Activated naive CD8-positive, alpha-beta T cell treated with anti-CD3 and anti-CD28 coated beads for 36 hours (primary cell): ENCODE measurements around the gene NCKAP5. TPM values are rescaled to one million over a fixed set of nuclear protein-coding genes. Genes with fewer than 3 reads are reported as not detected.

ENCODE experiments used
- DNase-seq: peaks from one replicate; pipeline ENCODE4 v3.0.0; 2021
- H3K27ac Mint-ChIP-seq: one replicate; pipeline ENCODE4 v1.8.0; 2022; ENCODE audit warnings: mild to moderate bottlenecking, moderate library complexity, mixed read lengths
- H3K27me3 Mint-ChIP-seq: one replicate; pipeline ENCODE4 v1.8.0; 2022; ENCODE audit warnings: mild to moderate bottlenecking, mixed read lengths
- H3K36me3 Mint-ChIP-seq: one replicate; pipeline ENCODE4 v1.8.0; 2021; ENCODE audit warnings: mild to moderate bottlenecking, mixed read lengths
- H3K4me1 Mint-ChIP-seq: one replicate; pipeline ENCODE4 v1.8.0; 2021; ENCODE audit warnings: mixed read lengths
- H3K4me3 Mint-ChIP-seq: one replicate; pipeline ENCODE4 v1.8.0; 2022; ENCODE audit warnings: mild to moderate bottlenecking, moderate library complexity, mixed read lengths
- H3K9me3 Mint-ChIP-seq: one replicate; pipeline ENCODE4 v1.8.0; 2022; ENCODE audit warnings: mixed read lengths
- total RNA-seq, 2 experiments: library from RNA; stranded (reverse); gene quantifications; one replicate each; pipeline ENCODE4 v1.2.3, GENCODE V29; 2021

NCKAP5 gene
- total RNA-seq, 2 experiments from 2014 or later, result not detected

DNA sequence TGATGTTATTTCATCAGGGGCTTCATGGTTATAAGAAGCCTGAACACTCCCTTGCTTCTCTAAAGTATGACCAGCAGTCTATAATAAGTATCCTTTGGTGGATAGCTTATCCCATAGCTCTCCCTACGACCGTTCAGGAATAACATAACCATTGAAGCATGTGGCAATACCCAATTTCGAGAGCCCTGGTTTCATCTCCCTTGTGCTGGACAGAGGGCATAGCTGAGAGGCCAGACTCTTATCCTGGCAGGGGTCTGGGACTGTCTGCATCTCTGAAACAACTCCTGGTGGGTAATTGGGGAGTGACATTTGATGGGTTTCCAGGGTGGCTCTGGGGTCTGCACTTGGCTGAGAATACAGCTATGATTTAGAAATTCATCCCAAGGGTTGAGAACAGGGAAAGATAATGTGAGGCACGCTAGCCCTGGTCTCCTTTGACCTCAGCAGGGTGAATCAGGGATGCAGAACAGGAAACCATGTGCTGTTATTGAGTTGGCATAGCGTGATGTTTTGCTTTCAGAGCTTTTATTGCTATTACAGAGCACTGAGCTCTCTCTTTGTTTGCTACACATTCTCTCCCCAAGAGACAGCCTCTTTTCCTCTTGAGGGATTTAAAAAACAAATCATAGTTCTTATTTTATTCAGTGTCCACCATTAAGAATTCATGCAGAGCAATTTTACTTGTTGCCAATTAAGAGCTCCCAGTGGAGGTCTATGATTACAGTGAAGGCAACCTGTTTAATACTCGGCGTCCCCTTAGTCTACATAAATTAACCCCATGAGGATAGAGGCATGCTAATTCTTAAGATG lies 274.5 kb downstream of the NCKAP5 start:
- DNase-seq, result no peak
- no peaks in the 10 kb centered on the region for H3K4me1 Mint-ChIP-seq
- peaks cover 2% of the 10 kb centered on the region for H3K9me3 Mint-ChIP-seq
- H3K27me3 Mint-ChIP-seq, result no peaks in the 10 kb centered on the region
- no peak overlapping the region for H3K27ac Mint-ChIP-seq
- no peaks in the 10 kb centered on the region for H3K36me3 Mint-ChIP-seq
- H3K4me3 Mint-ChIP-seq, result no peak overlapping the region

DNA sequence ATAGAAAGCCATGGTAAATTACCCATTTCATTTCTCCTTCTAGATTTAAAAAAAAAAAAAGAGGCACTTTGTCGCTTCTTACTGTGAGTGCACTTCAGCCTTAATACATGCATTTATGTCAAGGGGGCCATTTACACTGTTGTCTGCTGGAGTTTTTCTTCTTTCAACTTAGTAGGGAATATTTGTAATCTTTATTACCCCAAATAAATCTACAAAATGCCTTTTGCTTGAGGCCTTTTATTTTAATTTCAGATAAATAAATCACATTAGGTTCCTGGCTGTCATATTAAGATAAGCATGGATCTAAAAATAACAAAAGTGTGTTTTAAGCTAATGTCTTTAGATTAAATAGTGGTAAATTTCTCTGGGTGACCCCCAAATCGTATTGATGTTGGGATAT lies 276.0 kb downstream of the NCKAP5 start:
- Mint-ChIP-seq H3K4me3 (no peak overlapping the region), H3K27ac (no peak overlapping the region), H3K27me3 (no peaks in the 10 kb centered on the region), H3K4me1 (no peaks in the 10 kb centered on the region), H3K36me3 (no peaks in the 10 kb centered on the region), H3K9me3 (peaks cover 2% of the 10 kb centered on the region)
- DNase-seq, result no peak

DNA sequence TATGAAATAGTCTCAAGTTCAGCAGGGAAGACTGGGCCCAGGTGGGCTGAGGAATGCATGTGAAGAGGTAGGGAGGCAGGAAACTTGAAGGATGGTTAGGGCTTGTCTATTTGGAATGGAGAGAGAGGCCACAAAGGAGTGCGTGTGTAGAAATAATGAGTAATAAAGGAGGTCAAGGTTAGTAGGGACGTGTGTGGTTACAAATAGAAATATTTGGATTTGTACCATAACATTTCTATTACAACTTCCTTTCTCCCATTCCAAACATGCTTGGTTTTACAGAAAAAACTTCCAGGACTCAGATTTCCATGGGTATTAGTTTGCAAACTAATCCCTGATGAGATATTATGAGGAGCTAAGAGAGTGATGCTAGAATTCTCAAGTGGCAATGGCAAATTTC lies 280.6 kb downstream of the NCKAP5 start:
- DNase-seq, result no peak
- Mint-ChIP-seq H3K9me3 (no peaks in the 10 kb centered on the region), H3K27me3 (no peaks in the 10 kb centered on the region), H3K4me3 (no peak overlapping the region), H3K36me3 (no peaks in the 10 kb centered on the region), H3K27ac (no peak overlapping the region), H3K4me1 (no peaks in the 10 kb centered on the region)

DNA sequence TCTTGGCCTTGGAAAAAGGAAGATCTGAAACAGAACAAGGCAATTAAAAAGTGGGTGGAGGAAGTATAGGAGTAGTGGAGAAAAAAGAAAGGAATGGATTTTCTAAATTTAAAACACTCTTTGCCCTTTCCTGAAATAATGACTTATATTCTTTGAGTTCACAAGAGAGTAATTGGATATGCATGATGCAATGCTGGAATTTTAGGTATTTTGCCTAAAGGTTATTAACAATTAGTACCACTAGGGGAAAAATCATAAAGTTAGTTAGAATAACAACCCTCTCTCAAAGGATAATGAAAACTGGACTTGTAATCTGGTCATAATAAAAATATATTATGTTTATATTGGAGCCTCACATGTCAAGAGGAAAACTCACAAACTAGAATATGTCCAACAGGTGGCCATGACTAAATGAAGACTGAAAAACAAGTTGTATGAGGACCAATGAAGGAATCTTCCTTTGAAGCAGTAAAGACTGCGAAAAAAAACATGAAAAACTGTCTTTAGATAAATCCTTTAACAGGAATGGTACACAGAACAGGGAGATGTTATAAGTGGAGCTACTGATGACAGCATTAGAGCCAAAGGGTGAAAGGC lies 281.8 kb downstream of the NCKAP5 start:
- no peak for DNase-seq
- no peak overlapping the region for H3K27ac Mint-ChIP-seq
- no peaks in the 10 kb centered on the region for H3K36me3 Mint-ChIP-seq
- H3K27me3 Mint-ChIP-seq, result no peaks in the 10 kb centered on the region
- H3K4me1 Mint-ChIP-seq, result no peaks in the 10 kb centered on the region
- no peaks in the 10 kb centered on the region for H3K9me3 Mint-ChIP-seq
- H3K4me3 Mint-ChIP-seq, result no peak overlapping the region

DNA sequence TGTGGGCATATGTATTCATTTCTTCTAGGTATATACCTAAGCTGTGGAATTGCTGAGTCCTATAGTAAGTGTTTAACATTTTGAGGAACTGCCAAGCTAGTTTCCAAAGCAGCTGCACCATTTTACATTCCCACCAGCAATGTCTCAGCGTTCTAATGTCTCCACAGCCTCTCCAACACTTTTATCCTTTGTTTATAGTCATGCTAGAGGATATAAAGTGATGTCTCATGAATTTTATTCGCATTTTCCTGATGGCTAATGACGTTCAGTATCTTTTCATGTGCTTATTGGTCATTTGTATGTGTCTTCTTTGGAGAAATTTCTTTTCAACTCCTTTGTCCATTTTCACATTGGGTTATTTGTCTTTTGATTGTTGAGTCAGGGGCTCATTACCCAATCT lies 295.2 kb downstream of the NCKAP5 start:
- H3K4me1 Mint-ChIP-seq, result no peaks in the 10 kb centered on the region
- no peak overlapping the region for H3K27ac Mint-ChIP-seq
- H3K4me3 Mint-ChIP-seq, result no peak overlapping the region
- H3K36me3 Mint-ChIP-seq, result no peaks in the 10 kb centered on the region
- H3K27me3 Mint-ChIP-seq, result no peaks in the 10 kb centered on the region
- no peak for DNase-seq
- no peaks in the 10 kb centered on the region for H3K9me3 Mint-ChIP-seq

DNA sequence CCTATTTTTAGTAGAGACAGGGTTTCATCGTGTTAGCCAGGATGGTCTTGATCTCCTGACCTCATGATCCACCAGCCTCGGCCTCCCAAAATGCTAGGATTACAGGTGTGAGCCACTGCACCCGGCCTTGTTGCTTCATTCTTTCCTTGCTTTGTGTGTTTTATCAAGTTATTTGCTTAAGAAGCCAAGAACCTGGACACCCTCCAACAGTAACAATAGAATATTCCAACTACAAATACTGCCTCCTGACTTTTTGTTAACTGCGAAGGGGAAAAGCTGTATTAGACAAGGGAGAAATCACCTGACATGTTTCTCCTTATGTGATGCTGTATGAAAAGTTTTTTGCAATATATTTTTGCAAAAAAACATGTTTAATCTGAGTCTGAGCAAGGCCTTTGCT lies 297.2 kb downstream of the NCKAP5 start:
- H3K36me3 Mint-ChIP-seq, result no peaks in the 10 kb centered on the region
- peaks cover 6% of the 10 kb centered on the region for H3K27me3 Mint-ChIP-seq
- H3K27ac Mint-ChIP-seq, result no peak overlapping the region
- DNase-seq, result no peak
- no peaks in the 10 kb centered on the region for H3K4me1 Mint-ChIP-seq
- H3K9me3 Mint-ChIP-seq, result no peaks in the 10 kb centered on the region
- no peak overlapping the region for H3K4me3 Mint-ChIP-seq

DNA sequence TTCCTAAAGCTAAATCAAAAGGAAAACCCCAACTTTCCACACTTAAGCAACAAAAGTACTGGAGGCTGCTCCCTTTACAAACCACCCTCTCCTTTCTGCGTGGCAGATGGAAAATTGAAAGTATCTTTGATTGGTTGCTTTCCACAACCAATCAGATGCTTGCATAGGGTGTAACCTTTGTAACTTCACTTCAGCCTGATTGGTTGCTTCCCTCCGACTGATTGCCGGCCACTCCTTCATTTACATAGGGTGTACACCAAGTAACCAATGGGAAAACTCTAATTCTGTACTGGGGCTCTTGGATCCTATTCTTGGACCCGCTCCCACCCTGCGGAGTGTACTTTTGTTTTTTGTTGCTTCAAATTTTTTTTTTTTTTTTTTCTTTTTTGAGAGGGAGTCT lies 297.7 kb downstream of the NCKAP5 start:
- Mint-ChIP-seq H3K36me3 (no peaks in the 10 kb centered on the region), H3K9me3 (no peaks in the 10 kb centered on the region), H3K4me1 (no peaks in the 10 kb centered on the region), H3K27ac (no peak overlapping the region), H3K4me3 (no peak overlapping the region), H3K27me3 (peaks cover 8% of the 10 kb centered on the region)
- DNase-seq, result no peak

DNA sequence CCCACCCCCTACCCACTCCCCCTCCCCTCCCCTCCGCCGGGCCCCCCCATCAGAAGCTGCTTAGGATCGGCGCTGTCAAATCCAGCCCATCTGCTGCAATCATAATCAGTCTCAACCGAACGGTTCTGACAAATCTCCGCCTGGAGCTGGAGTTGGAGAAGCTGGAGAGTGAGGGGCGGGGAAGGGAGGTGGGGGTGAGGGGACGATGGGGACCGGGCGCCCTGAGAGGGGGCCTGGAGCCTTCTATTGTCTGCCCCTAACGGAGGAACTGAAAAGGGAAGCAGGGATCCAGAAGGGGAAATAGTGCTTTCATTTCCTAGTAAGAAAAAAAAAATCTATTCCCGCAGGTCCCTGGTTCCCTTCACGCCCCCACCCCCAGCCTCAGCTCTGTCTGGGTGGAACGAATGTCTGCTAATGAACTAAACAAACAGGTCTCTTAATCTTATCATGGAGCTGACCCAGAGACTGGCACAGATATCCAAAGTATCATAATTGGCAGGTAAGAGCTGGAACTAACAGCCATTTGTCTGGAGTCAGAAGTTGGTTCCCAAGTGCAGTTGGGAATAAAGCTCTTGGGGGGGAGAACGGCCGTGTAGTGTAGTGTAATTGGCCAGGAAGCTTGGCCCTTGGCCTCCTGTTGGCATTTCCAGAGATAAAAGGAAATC lies 301.2 kb downstream of the NCKAP5 start:
- no peak for DNase-seq
- Mint-ChIP-seq H3K36me3 (no peaks in the 10 kb centered on the region), H3K9me3 (no peaks in the 10 kb centered on the region), H3K4me3 (no peak overlapping the region), H3K4me1 (no peaks in the 10 kb centered on the region), H3K27me3 (peaks cover 22% of the 10 kb centered on the region), H3K27ac (no peak overlapping the region)

DNA sequence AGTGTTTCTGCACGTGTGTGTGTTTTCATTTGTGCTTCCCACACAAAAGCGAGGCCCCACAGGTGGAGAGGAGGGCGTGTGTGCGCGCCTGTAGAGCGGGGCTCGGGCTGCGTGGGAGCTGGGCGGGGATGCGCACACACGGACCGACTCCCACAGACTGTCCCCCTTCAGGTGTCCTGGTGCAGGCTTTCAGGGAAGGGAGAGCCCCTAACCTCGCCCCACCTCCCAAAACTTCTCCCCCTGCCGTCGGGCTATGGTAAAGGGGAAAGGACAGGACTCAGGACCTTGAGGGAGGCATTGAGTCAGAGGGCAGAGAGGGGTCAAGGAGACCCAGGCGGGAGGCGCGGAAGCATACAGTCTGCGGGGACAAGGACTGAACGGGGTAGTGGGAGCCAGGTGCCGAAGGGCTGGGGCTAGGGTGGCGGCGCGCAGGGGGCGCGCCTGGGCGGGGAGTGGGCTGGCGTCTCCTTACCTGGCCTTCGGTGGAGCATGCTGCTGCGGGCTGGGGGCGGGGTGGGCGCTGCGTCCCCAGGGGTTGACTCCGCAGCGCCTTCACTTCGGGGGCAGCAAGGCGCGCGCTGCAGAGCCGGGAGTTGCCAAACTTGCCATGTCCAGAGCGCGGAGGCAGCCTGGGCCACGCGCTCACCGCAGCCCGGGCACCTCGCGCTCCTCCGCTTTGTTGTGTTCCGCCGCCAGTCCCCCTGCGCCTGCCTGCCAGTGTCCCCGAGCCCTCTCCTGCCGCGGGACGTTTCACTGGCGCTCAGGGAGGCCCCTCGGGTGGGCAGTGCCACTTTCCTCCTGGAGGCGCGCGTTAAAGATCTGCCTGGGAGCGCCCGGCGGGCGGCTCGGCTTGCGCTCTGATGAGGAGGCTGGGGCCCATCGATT lies 302.0 kb downstream of the NCKAP5 start:
- Mint-ChIP-seq H3K36me3 (no peaks in the 10 kb centered on the region), H3K27me3 (peaks cover 22% of the 10 kb centered on the region), H3K4me1 (no peaks in the 10 kb centered on the region), H3K4me3 (no peak overlapping the region), H3K27ac (no peak overlapping the region), H3K9me3 (no peaks in the 10 kb centered on the region)
- no peak for DNase-seq

DNA sequence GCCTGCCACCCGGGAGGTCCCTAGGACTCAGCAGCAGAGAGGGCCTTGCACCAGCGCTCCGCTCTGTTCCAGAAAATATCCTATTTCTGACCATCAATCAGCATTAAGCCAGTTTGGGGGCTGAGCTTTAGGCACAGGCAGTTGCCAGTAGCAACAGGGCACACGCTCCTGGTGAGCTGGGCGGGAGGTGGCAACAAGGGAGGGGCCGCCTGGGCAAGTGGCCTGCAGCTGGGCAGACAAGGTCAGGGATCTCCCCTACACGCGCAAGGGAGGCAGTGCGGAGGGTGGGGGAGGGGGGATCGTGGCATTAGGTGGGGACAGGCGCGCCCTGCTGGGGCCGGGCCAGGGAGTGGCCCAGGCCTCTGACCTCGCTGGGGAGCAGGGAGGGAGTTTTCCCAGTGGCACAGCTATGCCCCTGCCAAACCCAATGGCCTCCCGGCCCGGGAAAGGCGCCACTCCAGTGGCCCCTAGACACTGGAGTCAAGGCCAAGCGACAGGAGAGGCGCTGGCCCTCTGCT lies 302.8 kb downstream of the NCKAP5 start:
- Mint-ChIP-seq H3K4me1 (no peaks in the 10 kb centered on the region), H3K27me3 (peaks cover 22% of the 10 kb centered on the region), H3K36me3 (no peaks in the 10 kb centered on the region)

DNA sequence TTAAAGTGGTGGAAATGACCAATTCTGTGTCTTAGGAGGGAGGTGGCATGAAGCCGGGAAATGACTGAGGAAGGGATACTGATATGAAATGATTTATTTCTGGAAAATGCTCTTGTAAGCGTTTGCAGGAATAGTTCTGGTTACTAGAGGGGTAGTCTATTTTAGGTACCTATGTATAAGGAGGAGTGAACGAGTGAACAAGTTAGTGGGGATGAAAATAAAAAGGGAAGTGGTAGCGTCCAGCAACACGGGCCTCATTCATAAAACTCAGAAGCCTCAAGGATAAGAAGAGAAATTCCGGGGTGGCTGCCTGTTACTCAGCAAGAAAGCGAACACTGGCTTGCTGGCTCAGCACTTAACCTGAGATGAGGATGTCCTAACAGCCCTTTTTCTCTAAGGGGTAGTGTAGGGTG lies 303.3 kb downstream of the NCKAP5 start:
- no peaks in the 10 kb centered on the region for H3K36me3 Mint-ChIP-seq
- H3K4me3 Mint-ChIP-seq, result no peak overlapping the region

More for the DNA sequence above, 302.8 kb downstream of the NCKAP5 start:
- DNase-seq, result no peak
- Mint-ChIP-seq H3K4me3 (no peak overlapping the region), H3K9me3 (no peaks in the 10 kb centered on the region), H3K27ac (no peak overlapping the region)

DNA sequence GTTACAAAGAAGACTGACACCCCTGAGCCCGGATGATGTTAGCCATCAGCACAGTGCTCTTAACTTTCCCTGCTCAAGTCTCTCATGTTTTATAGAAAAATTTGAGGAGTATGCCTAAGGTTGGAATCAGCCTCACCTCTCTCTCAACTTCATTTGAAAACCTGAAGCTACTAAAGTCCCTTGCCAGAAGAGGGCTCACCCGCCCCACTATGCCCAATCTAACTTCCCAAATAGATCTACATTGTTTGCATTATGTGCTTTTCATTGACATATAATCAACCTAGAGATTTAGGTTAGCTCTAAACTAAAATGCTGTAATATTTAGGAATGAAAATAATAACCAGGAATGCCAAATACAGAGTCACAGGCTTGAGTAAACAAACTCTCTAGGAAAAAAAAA lies 305.4 kb downstream of the NCKAP5 start:
- no peak overlapping the region for H3K4me3 Mint-ChIP-seq
- DNase-seq, result no peak
- H3K36me3 Mint-ChIP-seq, result no peaks in the 10 kb centered on the region
- no peak overlapping the region for H3K27ac Mint-ChIP-seq
- H3K4me1 Mint-ChIP-seq, result no peaks in the 10 kb centered on the region
- no peaks in the 10 kb centered on the region for H3K9me3 Mint-ChIP-seq
- H3K27me3 Mint-ChIP-seq, result peaks cover 26% of the 10 kb centered on the region

More for the DNA sequence above, 303.3 kb downstream of the NCKAP5 start:
- DNase-seq, result no peak
- Mint-ChIP-seq H3K4me1 (no peaks in the 10 kb centered on the region), H3K9me3 (no peaks in the 10 kb centered on the region), H3K27me3 (peaks cover 22% of the 10 kb centered on the region), H3K27ac (no peak overlapping the region)

DNA sequence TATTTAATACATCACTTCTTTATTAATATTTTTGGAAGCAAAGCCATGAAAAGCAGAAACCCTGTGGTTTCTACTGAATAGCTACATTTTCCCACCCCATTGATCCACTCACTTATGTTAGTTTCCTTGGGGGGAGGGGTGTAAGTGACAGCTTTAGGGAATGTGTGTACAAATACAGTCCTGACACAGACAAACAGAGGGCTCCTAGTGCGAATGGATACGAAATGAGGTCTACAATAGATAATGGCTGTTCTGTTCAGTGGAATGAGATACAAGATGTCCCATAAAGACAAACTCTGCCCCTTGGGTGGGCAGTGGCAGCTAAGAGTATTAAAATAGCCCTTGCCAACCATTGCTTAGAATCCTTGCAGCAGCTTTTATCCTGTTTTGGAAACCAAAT lies 312.9 kb downstream of the NCKAP5 start:
- Mint-ChIP-seq H3K27ac (no peak overlapping the region), H3K9me3 (no peaks in the 10 kb centered on the region), H3K36me3 (no peaks in the 10 kb centered on the region), H3K27me3 (peaks cover 3% of the 10 kb centered on the region), H3K4me3 (no peak overlapping the region), H3K4me1 (no peaks in the 10 kb centered on the region)
- no peak for DNase-seq

DNA sequence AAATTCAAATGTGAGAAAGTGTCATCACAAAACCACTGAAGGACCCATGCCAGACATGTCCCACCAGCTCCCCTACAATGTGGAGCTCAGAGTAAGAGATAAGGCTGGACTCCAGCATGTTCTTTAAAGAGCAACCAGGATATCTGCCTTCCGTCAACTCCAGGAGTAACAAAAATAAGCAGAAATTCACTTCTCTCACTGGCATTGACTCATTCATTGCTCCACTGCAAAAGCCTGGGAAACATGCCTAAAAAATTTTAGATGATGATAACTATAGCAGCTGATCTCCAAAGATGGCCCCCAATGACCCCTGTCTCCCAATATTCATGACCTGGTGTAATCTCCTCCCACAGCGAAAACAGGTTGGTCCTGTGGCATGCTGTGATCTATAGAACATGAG lies 314.5 kb downstream of the NCKAP5 start:
- no peak for DNase-seq
- Mint-ChIP-seq H3K4me1 (no peaks in the 10 kb centered on the region), H3K27me3 (peaks cover 7% of the 10 kb centered on the region), H3K4me3 (no peak overlapping the region), H3K27ac (no peak overlapping the region), H3K9me3 (peaks cover 2% of the 10 kb centered on the region), H3K36me3 (no peaks in the 10 kb centered on the region)
